ENCODE measurements around the gene ORMDL2. TPM values are rescaled to one million over a fixed set of nuclear protein-coding genes. Genes with fewer than 3 reads are reported as not detected.

The ORMDL2 gene
- total and polyA plus RNA-seq, 2 experiments from 2014 or later = 18.0 to 55.1 TPM

GRCh38 chr12:55812088-55812487, 5.8 kb upstream of the ORMDL2 start (continued):
- TF ChIP-seq ZNF462 (CRISPR knock-in tag; IDR thresholded peaks at IDR 0.05) (no peak), EZH2phosphoT487 (IDR thresholded peaks at IDR 0.05; ENCODE audit: unreplicated experiment) (no peak), ZNF331 (CRISPR knock-in tag; IDR thresholded peaks at IDR 0.05; ENCODE audit: low read depth) (no peak), CTCF (conservative IDR thresholded peaks at IDR 0.05; ENCODE audit: low read depth in 2 of 2) (no peak), CREB1 (CRISPR knock-in tag; IDR thresholded peaks at IDR 0.05; ENCODE audit: low read depth) (no peak), ETS1 (IDR thresholded peaks at IDR 0.05) (no peak), ZNF114 (CRISPR knock-in tag; IDR thresholded peaks at IDR 0.05) (no peak)
